ENCODE results near the gene HELT.

GRCh38 chr4:185031611-185032010, 13.3 kb downstream of the HELT start:
- TF ChIP-seq CTCF (conservative IDR thresholded peaks at IDR 0.05; ENCODE audit: low read depth, low read length) (no peak), EZH2 (IDR thresholded peaks at IDR 0.05; ENCODE audit: low read length, unreplicated experiment) (no peak), EZH2phosphoT487 (IDR thresholded peaks at IDR 0.05; ENCODE audit: borderline replicate concordance, low read length) (no peak)
